Measurements from ENCODE around the gene TUBG1.

The TUBG1 gene

DNA sequence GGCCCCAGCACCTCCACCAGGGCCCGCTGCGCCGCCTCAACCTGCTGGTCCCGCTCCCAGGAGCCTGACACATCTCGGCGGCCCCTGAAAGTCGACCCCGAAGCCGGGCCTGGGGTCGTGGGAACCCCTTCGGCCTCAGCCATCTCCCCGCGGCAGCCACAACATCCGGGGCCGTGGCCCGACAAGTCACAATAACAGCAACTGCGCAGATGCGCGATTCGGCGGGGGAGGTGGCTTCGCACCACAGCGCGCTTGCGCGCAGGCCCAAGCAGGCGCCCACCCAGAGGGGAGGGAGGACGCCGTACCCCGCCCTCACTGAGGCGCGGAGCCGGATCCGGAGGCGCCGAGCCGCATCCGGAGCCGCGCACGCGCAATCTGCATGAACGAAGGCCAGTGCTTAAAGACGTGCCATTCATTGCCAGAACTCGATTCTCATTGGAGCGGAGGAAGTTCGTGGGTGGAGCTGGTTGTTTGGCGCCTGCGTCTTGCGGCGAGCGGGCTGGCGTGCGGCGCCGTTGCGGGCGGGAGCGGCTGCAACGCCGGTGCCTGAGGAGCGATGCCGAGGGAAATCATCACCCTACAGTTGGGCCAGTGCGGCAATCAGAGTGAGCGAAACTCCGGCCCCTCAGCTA is at the start of gene TUBG1, which contains the start of gene RETREG3:
TSS of gene TUBG1 (plus strand) at position 502 of the 632 bp plus-strand sequence. CDS start at position 557, 55 bp downstream.
TSS of gene RETREG3 (minus strand) at position 193 of the 632 bp plus-strand sequence. CDS start at position 143, 50 bp downstream.
- peak within 1 kb of the TSS; percentile 97 for H3K27ac Mint-ChIP-seq
- peak within 1 kb of the TSS; percentile 99 for H3K4me3 Mint-ChIP-seq
- peaks cover 5% of the 10 kb centered on the region for H3K27me3 Mint-ChIP-seq
- CTCF ChIA-PET = interaction anchor here (1.1 to 3.7 kb wide), 3 partner anchors 31 to 154 kb away, joined by 3 to 26 read pairs (median 7); partner anchors contain the start of gene PSMC3IP
- peaks cover 46% of the 10 kb centered on the region for H3K4me1 Mint-ChIP-seq
- no peaks in the 10 kb centered on the region for H3K9me3 Mint-ChIP-seq
- DNase-seq = peak; percentile 99
- peaks cover 39% of the 10 kb centered on the region for H3K36me3 Mint-ChIP-seq

DNA sequence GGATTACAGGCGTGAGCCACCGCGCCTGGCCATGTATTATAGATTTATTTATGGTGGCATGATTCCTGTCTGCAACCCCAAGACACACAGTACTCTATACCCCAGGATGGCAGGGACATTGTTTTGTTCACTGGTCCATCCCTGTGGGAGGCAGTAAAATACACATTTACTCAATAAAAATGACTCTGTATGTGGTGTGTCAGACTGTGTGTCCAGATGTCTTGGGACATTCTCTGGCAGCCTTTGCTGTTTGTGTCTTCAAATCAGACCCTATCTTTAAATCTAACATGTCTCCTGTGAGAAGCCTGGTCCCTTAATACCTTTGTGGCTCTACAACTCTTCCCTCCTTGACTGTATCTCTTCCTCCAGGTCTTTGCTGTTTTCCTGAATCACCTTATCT is 49.2 kb upstream of the TUBG1 start:
- no peak overlapping the region for H3K4me3 Mint-ChIP-seq
- no peak for DNase-seq
- peaks cover 55% of the 10 kb centered on the region for H3K4me1 Mint-ChIP-seq
- no peak overlapping the region for H3K27ac Mint-ChIP-seq
- peaks cover 12% of the 10 kb centered on the region for H3K27me3 Mint-ChIP-seq
- H3K9me3 Mint-ChIP-seq = no peaks in the 10 kb centered on the region
- peaks cover 18% of the 10 kb centered on the region for H3K36me3 Mint-ChIP-seq
- CTCF ChIA-PET = no interaction called here

- peak; percentile 95 for DNase-seq
- Mint-ChIP-seq H3K4me1 (peaks cover 52% of the 10 kb centered on the region), H3K36me3 (peaks cover 23% of the 10 kb centered on the region), H3K27ac (peak within 1 kb of the TSS; percentile 93), H3K4me3 (peak within 1 kb of the TSS; percentile 88), H3K27me3 (peaks cover 12% of the 10 kb centered on the region), H3K9me3 (no peaks in the 10 kb centered on the region)
- CTCF ChIA-PET = no interaction called here
These were observed 47.5 kb upstream of the TUBG1 start, which contains the start of gene COASY for GRCh38 chr17:42561897-42562387. COASY (plus strand) TSS chr17:42562148; CDS start chr17:42562623, 475 bp downstream.

- Mint-ChIP-seq H3K4me1 (peaks cover 50% of the 10 kb centered on the region), H3K27me3 (peaks cover 12% of the 10 kb centered on the region), H3K9me3 (no peaks in the 10 kb centered on the region), H3K27ac (peak overlapping the region; percentile 93), H3K36me3 (peaks cover 25% of the 10 kb centered on the region), H3K4me3 (peak overlapping the region; percentile 88)
- CTCF ChIA-PET = interaction anchor here (1.2 kb wide), 1 partner anchor 15 kb away, joined by 4 read pairs; the partner anchor contains the start of gene PSMC3IP
- no peak for DNase-seq
These were observed 46.9 kb upstream of the TUBG1 start for GRCh38 chr17:42562388-42563142.

DNA sequence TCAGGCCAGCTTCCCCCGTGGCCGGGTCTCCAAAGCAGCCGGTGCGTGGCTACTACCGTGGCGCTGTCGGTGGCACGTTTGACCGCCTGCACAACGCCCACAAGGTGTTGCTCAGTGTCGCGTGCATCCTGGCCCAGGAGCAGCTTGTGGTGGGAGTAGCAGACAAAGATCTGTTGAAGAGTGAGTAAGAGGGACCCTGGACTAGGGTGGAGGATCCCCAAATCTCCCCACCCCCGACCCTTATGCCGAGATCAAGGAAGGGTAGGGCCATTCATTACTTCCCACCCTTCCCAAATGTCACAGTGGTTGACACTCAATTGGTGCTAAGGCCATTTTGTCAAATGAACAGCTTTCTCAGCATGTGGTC is 46.4 kb upstream of the TUBG1 start:
- Mint-ChIP-seq H3K27me3 (peaks cover 12% of the 10 kb centered on the region), H3K36me3 (peaks cover 29% of the 10 kb centered on the region), H3K9me3 (no peaks in the 10 kb centered on the region), H3K4me1 (peaks cover 54% of the 10 kb centered on the region), H3K4me3 (peak overlapping the region; percentile 88), H3K27ac (peak overlapping the region; percentile 93)
- no peak for DNase-seq
- CTCF ChIA-PET = interaction anchor here (1.2 kb wide), 1 partner anchor 15 kb away, joined by 4 read pairs; the partner anchor contains the start of gene PSMC3IP

DNA sequence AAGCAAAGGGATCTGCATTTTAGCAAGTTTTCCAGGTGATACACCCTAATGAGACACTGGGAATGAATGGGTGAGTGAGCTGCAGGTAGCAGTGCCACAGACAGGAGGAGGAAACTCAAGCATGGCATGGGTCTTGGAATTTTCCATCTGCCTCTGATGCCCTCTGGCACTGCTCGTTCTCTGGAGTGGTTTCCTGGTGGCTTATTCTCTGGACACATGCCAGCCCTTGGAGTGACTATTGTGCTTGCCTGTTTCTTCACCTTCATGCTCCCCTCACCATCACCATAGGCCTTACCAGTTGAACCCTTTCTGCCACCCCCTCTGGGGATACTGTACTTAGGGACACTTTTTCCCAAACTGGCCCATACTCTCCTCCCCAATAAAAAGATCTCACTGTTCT is 45.9 kb upstream of the TUBG1 start:
- Mint-ChIP-seq H3K4me1 (peaks cover 54% of the 10 kb centered on the region), H3K27ac (peak overlapping the region; percentile 43), H3K27me3 (peaks cover 12% of the 10 kb centered on the region), H3K4me3 (peak overlapping the region; percentile 88), H3K9me3 (no peaks in the 10 kb centered on the region), H3K36me3 (peaks cover 31% of the 10 kb centered on the region)
- CTCF ChIA-PET = interaction anchor here (1.2 to 1.3 kb wide), 2 partner anchors 14 to 15 kb away, joined by 3 to 4 read pairs; partner anchors contain the start of gene PSMC3IP
- no peak for DNase-seq

DNA sequence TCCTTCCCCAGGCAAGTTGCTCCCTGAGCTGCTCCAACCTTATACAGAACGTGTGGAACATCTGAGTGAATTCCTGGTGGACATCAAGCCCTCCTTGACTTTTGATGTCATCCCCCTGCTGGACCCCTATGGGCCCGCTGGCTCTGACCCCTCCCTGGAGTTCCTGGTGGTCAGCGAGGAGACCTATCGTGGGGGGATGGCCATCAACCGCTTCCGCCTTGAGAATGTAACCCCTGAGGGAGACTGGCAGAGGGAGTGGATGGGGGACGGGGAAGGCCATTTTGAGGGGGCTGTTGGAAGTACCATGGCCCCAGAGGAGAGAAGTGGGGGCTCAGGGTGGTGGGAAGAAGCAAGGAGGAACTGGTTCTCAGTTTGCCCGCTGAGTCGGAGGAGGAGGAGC is 45.5 kb upstream of the TUBG1 start:
- Mint-ChIP-seq H3K27ac (peak overlapping the region; percentile 43), H3K9me3 (no peaks in the 10 kb centered on the region), H3K4me3 (peak overlapping the region; percentile 88), H3K36me3 (peaks cover 34% of the 10 kb centered on the region), H3K27me3 (peaks cover 12% of the 10 kb centered on the region), H3K4me1 (peaks cover 57% of the 10 kb centered on the region)
- CTCF ChIA-PET = interaction anchor here (1.2 to 1.3 kb wide), 2 partner anchors 14 to 15 kb away, joined by 3 to 4 read pairs; partner anchors contain the start of gene PSMC3IP
- DNase-seq = no peak

GRCh38 chr17:42564815-42565522 is 44.5 kb upstream of the TUBG1 start:
- peaks cover 42% of the 10 kb centered on the region for H3K36me3 Mint-ChIP-seq
- no peaks in the 10 kb centered on the region for H3K9me3 Mint-ChIP-seq
- no peak for DNase-seq
- CTCF ChIA-PET = interaction anchor here (1.3 kb wide), 1 partner anchor 16 kb away, joined by 3 read pairs; no protein-coding TSS in a partner anchor
- no peak overlapping the region for H3K27ac Mint-ChIP-seq
- H3K27me3 Mint-ChIP-seq = peaks cover 12% of the 10 kb centered on the region
- peaks cover 65% of the 10 kb centered on the region for H3K4me1 Mint-ChIP-seq
- no peak overlapping the region for H3K4me3 Mint-ChIP-seq

- peak overlapping the region; percentile 95 for H3K27ac Mint-ChIP-seq
- H3K4me3 Mint-ChIP-seq = peak overlapping the region; percentile 93
- no peak for DNase-seq
- peaks cover 62% of the 10 kb centered on the region for H3K4me1 Mint-ChIP-seq
- CTCF ChIA-PET = interaction anchor here (1.0 kb wide), 1 partner anchor 13 kb away, joined by 3 read pairs; no protein-coding TSS in a partner anchor
- H3K36me3 Mint-ChIP-seq = peaks cover 49% of the 10 kb centered on the region
- no peaks in the 10 kb centered on the region for H3K9me3 Mint-ChIP-seq
- H3K27me3 Mint-ChIP-seq = peaks cover 12% of the 10 kb centered on the region
These were observed 43.8 kb upstream of the TUBG1 start for GRCh38 chr17:42565523-42566214.

- Mint-ChIP-seq H3K4me1 (peaks cover 64% of the 10 kb centered on the region), H3K36me3 (peaks cover 55% of the 10 kb centered on the region), H3K4me3 (peak overlapping the region; percentile 93), H3K27ac (peak overlapping the region; percentile 95), H3K27me3 (peaks cover 12% of the 10 kb centered on the region), H3K9me3 (no peaks in the 10 kb centered on the region)
- DNase-seq = no peak
- CTCF ChIA-PET = interaction anchor here (1.0 to 2.7 kb wide), 2 partner anchors 12 kb away, joined by 3 to 20 read pairs; partner anchors contain the start of gene PSMC3IP
These were observed 43.1 kb upstream of the TUBG1 start for GRCh38 chr17:42566215-42566882.

DNA sequence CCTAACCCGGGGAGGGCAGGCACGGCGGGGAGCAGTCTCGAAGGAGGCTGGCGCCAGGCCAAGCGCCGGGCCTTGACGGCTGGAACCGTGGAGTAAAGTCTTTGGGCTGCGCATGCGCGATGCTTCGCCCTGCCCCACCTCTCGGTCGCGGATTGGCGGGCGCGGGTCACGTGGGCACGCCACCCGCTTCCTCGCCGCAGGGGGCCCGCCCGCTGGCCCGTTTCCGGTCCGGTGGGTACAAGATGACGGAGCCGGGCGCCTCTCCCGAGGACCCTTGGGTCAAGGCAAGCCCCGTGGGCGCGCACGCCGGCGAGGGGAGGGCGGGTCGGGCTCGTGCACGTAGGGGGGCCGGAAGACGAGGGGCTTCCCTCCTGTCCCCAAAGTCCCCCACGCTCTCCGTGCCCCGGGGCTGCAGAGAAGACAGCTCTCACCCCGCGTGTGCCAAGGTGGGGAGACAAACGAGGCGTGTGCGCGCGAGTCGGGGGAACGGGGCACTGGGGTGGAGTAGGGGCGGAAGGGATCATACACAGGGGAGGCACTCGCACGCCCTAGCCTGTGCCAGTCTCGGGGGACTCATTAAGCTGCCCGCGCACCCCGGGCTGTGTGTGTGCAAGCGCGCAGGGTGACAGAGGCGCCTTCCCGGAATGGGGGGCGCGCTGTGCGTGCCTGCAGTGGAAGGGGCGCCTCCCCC is 42.5 kb upstream of the TUBG1 start, which contains the start of gene MLX:
TSS of gene MLX (plus strand) at position 218 of the 691 bp plus-strand sequence. CDS start at position 243, 25 bp downstream.
- Mint-ChIP-seq H3K27me3 (peaks cover 6% of the 10 kb centered on the region), H3K4me3 (peak within 1 kb of the TSS; percentile 93), H3K27ac (peak within 1 kb of the TSS; percentile 95), H3K9me3 (no peaks in the 10 kb centered on the region), H3K36me3 (peaks cover 58% of the 10 kb centered on the region), H3K4me1 (peaks cover 61% of the 10 kb centered on the region)
- CTCF ChIA-PET = interaction anchor here (1.0 to 2.7 kb wide), 2 partner anchors 11 to 37 kb away, joined by 3 to 20 read pairs; partner anchors contain the start of gene PSMC3IP
- DNase-seq = peak; percentile 94
